GM21515 (cell line): ENCODE data around the gene ETFA.

Experiments
- ATAC-seq: cut with Tn5 transposase; IDR thresholded peaks from one replicate; pipeline ENCODE4 v1.9.1; 2021; ENCODE audit not compliant: unreplicated experiment

The ETFA gene

DNA sequence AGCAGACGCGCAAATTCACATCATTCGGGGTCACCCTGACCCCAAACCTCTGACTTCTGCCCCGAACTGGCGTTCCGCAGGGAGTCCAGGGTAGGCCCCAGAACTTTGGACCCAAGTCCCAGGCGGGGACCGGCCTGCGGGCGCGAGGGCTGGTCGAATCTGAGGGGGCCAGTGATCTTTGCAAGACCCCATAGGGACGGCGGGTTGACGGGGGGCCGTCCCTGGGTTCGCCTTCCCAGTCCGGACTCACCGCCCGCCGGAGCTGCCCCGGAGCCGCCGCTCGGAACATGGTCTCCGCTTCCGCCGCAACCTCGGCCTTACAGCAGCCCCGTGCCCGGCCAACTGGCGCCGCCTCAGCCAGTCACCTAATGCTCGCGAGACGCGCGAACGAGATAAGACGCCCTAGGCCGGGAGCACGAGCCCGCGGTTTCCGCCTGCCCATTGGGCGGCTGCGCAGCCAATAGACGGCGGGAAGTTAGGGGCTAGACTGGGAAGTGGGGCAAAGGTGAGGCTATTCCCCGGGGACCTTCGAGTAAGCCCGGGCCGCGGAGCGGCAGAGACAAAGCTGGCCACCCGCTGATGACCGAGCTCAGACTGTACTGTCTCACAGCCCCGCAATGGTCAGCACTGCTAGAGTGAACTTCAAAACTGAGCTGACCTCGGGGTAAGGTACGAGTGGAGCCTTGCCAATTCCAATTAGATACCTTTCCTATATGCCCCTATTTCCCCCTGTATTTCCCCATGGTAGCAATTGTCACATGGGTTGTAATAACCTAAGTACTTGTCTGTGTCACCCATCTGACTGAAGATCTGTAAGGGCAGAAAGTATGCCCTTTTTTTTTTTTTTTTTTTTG, at the start of gene ETFA:
Gene ETFA, minus strand, starts transcription at position 370 of the 854 bp plus-strand sequence. Its CDS starts 81 bp downstream, at position 289.
- ATAC-seq = peak; percentile 96

GRCh38 chr15:76360416-76360815, 49.1 kb upstream of the ETFA start:
- no peak for ATAC-seq

- ATAC-seq = no peak
Observed at GRCh38 chr15:76359152-76359551, 47.9 kb upstream of the ETFA start.

DNA sequence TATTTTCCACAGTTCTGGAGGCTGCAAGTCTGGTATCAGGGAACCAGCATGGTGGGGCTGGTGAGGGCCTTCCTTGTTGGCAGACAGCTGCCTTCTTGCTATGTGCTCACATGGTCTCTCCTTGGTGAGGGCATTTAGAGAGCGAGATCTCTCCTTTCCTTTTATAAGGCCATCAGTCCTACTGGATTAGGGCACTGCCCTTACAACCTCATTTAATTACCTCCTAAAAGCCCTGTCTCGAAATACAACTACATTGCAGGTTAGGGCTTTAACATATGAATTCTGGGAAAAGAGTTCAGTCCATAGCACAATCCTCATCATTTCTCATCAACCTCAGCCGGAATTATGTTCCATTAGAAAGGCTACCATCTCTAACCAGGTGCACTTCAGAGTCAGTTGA, 47.2 kb upstream of the ETFA start:
- no peak for ATAC-seq

DNA sequence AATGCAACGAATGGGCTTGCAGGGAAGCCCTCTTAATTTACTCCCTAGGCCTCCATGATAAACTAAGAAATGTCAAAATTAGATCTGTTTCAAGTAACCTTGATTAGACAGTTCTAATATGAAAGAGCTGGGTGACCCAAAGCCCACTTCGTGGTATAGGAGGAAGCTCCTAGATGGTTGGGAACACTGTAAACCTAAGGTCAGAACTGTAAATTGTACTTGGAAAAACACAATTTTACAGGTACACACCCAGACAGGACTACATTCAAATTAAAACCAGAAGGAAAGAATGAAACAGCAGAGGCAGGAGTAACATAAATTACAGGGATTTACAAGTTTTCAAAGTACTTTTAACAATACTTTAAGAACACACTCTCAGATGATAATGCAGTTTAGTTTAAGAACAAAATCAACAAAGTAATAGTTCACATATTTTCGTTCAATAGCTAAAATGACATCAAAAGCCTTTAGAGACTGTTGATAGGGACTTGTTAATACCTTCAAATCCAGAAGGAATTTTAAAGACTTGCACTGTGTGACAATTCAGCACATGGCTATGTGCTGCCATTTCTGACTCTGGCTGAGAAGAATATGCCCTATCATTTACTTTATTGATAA, 43.7 kb upstream of the ETFA start:
- ATAC-seq = no peak

DNA sequence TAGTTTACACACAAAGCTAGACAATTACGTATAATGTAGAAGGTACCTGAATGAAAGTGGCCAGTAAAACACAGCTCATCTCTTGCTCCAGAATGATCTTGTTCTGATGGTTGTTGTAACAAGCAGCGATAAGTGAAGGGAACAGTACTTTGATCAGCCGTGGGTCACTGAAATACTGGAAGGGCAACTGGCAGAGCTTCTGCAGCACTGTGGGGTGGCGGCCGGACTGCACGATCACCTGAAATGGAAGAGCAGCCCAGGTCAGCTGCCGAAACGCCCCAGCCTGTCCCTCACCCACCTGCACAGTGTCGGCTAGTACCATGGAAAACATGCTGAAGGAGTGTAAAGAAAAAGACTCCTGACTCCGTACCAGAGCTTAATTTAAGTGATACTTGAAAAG, 42.6 kb upstream of the ETFA start:
- no peak for ATAC-seq

DNA sequence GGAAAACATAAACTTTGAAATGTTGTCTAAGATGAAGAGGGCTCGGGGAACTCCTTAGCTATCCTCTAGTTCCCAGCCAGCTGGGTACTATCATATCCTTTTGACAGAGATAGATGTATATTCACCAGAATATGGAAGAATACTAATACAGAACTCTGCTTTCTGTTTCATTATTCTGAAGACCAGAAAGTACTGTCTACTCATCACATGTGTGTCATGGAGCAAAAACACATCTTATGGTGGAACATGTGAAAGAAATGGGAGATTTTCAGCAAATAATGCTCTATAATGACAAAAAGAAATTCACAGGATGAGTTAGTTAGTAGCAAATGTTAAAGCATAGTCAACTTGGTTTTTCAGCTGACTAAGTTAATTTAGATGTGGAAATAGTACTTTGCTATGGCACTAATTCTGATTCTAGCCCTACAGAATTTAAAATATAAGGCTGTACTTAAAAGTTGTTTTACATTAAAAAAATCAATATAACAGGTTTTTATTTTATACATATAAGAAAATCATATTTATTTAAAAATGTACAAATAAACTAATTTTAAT, 41.8 kb upstream of the ETFA start:
- ATAC-seq = no peak

- no peak for ATAC-seq
Observed at GRCh38 chr15:76349301-76350070, 38.2 kb upstream of the ETFA start.

DNA sequence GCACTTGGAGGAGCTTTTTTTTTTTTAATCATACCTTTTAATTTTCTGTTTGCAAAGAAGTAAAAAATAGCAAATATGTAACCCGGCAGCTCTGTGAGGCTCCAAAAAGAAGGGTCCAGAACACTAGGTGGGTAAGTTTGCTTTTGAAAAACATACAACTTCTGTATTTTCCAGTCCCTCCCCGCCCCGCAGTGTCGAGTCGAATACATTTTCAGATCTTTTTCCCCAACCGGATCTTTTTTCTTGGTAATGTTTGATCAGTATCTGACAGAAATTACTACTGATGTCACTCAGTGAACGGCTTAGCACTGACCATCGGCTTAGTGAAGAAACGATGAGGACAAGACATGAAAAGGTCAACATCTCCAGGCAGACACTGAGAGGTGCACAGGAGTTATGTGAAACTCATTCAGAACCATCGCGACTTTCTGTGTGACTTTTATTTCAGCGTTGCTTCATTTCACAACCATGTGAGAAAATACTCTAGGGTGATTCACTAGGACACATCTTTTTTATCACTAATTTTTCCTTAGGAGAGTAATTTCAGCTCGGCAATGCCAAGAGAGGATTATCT, 36.3 kb upstream of the ETFA start:
- no peak for ATAC-seq

DNA sequence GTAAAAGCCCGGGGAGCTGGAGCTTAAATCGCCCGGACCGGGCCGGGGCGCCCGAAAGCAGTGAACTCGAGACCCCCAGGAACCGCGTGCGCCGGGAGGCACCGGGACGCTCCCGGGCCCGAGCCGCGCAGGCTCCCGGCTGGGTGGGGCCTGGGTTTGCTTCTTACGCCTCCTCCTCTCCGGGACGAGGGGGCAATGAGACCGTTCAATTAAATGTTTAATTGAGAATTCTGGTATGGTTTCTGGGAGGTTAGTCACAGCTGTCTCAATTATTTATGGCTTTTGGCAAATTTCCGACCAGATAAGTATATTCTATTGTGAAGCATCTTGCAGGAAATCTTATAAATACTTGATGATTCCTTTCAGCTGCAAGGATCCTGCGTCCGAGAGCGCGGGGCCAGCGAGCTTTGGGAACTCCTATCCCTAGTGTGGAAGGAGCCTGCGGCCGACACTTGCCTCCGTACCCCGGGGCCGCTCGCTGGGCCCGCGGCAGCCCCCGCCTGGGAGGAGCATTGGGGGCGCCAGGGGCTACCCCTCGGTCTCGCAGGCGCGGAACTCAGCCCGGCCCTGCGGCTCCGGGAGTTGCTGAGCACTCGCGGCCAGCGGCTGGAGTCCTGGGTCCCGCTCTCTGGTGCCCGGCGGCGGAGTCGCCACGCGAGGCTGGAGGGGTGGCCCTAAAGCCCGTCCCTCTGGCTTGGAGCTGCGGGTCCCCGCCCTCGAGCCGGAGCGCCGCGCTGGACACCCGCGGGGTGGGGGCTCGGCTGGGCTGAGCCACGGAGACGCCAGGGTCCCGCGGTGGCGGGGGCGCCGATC, 35.6 kb upstream of the ETFA start:
- ATAC-seq = no peak

GRCh38 chr15:76345880-76346668, 34.8 kb upstream of the ETFA start:
- ATAC-seq = no peak

- ATAC-seq = no peak
Observed at GRCh38 chr15:76345583-76345879, 34.3 kb upstream of the ETFA start.

DNA sequence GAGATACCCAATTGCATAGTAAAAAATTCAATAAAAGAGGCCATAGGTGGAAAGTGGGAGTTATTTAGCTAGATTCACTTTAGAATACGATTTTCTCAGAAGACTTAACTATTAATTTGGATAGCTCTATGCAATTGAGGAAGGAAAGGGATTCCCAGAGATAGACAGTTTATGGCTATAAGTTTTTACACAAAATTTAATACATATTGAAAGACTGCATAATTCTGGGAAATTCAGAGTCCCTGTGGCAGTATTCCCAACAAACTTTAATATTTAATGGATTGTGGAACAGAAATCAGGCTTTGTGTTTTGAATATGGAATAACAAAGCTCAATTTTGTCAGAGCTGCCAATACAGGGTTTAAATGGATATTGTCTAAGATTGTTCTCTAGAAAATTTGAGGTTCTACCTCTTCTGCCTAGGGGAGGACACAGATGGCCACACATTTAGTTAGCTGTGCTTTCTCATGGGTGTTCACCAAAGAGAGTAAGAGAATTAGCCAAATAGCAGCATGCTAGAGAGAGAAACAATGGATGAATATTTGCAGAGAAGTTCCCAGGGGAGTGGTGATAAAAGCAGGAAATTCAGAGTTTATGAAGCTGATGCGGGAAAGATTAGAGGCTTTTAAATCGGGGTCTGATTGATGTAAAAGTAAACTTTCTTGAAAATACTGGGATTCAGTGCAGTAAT, 33.8 kb upstream of the ETFA start:
- ATAC-seq = no peak

GRCh38 chr15:76343313-76343996, 32.2 kb upstream of the ETFA start:
- no peak for ATAC-seq

DNA sequence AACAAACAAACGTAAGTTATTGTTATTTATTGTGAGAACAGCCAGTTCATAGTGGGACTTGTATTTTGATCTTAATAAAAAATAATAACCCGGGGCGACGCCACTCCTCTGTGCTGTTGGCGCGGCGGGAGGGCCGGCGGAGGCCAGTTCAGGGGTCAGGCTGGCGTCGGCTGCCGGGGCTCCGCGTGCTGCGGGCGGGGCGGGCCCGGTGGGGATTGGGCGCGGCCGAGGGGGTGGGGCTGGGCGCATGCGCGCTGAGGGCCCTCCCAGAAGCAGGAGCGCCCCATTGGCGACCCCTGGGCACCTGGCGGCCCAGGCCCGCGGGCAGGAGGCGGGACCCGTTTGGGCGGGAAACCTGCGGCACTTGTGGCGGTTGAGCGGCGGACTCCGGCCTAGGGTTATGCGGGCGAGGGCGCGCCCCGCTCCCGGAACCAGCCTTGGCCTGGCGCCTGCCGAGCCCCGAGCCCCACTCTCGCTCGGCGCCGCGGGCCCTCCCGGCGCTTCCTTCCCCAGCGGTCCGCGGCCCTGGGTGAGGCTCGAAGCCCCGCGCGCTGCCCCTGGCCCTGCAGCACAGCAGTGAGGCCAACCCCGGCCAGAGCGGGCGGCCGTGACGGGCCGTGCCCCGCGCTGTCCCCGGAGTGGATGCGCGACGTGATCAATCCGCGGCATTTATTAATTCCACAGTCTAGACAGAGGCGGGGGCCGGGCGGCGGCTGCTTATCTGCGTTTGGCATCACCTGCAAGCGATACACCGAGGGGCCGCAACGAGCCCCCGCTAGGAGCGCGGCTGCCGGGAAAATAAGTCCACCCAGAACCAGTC, 31.3 kb upstream of the ETFA start:
- ATAC-seq = no peak

DNA sequence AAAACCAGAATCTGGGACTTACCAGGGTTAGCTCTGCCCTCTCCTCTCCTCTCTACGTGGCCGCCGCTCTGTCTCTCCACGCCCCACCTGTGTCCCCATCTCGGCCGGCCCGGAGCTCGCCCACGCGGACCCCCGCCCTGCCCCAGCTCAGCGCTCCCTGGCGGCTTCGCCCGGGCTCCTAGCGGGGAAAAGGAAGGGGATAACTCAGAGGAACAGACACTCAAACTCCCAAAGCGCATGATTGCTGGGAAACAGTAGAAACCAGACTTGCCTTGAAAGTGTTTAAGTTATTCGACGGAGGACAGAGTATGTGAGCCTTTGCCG, 30.8 kb upstream of the ETFA start:
- no peak for ATAC-seq

DNA sequence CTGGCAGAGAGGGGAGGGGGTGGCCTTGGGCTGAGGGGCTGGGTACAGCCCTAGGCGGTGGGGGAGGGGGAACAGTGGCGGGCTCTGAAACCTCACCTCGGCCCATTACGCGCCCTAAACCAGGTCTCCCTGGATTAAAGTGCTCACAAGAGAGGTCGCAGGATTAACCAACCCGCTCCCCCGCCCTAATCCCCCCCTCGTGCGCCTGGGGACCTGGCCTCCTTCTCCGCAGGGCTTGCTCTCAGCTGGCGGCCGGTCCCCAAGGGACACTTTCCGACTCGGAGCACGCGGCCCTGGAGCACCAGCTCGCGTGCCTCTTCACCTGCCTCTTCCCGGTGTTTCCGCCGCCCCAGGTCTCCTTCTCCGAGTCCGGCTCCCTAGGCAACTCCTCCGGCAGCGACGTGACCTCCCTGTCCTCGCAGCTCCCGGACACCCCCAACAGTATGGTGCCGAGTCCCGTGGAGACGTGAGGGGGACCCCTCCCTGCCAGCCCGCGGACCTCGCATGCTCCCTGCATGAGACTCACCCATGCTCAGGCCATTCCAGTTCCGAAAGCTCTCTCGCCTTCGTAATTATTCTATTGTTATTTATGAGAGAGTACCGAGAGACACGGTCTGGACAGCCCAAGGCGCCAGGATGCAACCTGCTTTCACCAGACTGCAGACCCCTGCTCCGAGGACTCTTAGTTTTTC, 30.2 kb upstream of the ETFA start:
- ATAC-seq = no peak
